ENCODE measurements around the gene UCHL5. TPM values are rescaled to one million over a fixed set of nuclear protein-coding genes. Genes with fewer than 3 reads are reported as not detected.

UCHL5 gene, protein sequence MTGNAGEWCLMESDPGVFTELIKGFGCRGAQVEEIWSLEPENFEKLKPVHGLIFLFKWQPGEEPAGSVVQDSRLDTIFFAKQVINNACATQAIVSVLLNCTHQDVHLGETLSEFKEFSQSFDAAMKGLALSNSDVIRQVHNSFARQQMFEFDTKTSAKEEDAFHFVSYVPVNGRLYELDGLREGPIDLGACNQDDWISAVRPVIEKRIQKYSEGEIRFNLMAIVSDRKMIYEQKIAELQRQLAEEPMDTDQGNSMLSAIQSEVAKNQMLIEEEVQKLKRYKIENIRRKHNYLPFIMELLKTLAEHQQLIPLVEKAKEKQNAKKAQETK
- polyA plus RNA-seq (2012; ENCODE audit: insufficient read length, low read depth): 86.0 TPM

DNA sequence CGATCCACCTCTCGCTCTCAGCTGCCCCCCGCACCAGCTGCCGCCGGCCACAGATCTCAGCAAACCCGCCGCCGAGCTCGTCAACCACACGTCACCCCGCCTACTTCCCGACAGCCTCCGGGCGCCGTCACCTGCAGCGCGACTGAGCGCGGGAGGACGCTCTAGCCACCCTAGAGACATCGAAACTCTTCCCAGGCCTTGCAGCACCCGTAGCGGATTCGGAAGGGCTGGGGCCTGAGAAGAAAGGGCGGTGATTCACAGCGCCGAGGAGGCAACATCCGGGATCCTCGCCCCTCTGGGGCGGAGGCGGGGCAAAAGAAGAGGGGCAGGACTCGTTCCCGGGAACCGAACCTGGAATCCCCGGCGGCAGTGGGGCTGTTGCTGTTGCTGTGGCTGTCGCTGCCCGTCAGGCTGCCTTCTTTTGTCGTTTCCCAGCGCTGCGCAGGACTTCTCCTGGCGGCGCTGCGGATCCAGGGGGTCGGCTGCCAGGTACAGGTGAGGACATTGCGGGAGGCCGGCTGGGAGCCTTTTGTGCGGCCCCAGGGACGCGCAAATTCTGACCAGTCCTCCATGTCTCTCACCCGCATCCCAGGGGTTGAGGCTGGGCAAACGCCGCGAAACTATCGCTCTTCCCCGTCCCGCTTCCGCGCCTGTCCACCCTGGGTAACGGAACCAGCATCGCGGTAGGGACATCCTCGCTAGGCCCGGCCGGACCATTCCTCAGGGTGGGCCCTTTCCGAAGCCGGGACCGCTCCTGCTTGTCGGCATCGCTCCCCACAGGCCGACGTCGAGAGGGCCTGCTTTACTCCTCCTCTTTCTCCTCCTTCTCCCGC, at the start of gene UCHL5, which contains the start of gene RO60:
Gene UCHL5 (minus strand): TSS at position 79 of the 833 bp plus-strand sequence. CDS start 100 bp downstream, outside the sequence.
Gene RO60 (plus strand): TSS at position 331 of the 833 bp plus-strand sequence. CDS start 9,443 bp downstream, outside the sequence.
- TF ChIP-seq, protein P1, sequence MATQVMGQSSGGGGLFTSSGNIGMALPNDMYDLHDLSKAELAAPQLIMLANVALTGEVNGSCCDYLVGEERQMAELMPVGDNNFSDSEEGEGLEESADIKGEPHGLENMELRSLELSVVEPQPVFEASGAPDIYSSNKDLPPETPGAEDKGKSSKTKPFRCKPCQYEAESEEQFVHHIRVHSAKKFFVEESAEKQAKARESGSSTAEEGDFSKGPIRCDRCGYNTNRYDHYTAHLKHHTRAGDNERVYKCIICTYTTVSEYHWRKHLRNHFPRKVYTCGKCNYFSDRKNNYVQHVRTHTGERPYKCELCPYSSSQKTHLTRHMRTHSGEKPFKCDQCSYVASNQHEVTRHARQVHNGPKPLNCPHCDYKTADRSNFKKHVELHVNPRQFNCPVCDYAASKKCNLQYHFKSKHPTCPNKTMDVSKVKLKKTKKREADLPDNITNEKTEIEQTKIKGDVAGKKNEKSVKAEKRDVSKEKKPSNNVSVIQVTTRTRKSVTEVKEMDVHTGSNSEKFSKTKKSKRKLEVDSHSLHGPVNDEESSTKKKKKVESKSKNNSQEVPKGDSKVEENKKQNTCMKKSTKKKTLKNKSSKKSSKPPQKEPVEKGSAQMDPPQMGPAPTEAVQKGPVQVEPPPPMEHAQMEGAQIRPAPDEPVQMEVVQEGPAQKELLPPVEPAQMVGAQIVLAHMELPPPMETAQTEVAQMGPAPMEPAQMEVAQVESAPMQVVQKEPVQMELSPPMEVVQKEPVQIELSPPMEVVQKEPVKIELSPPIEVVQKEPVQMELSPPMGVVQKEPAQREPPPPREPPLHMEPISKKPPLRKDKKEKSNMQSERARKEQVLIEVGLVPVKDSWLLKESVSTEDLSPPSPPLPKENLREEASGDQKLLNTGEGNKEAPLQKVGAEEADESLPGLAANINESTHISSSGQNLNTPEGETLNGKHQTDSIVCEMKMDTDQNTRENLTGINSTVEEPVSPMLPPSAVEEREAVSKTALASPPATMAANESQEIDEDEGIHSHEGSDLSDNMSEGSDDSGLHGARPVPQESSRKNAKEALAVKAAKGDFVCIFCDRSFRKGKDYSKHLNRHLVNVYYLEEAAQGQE (IDR thresholded peaks at IDR 0.05; ENCODE audit: insufficient read depth in 1 of 2, low read depth in 2 of 2, low read length in 2 of 2): 0 out of 4 replicates have a peak, but pooled peaks of 1 of the 2 experiments have one; percentile 27
- TF ChIP-seq POLR2AphosphoS5 (IDR thresholded peaks at IDR 0.05; ENCODE audit: low read depth, low read length) (peak; percentile 96), TAF1 (IDR thresholded peaks at IDR 0.05; ENCODE audit: borderline replicate concordance, insufficient read depth, low read length) (peak; percentile 88), SIN3A (IDR thresholded peaks at IDR 0.05; ENCODE audit: borderline replicate concordance, insufficient read depth, low read length) (peak; percentile 63; the same call in 1 of the 2 replicates), FOXP2 (optimal IDR thresholded peaks at IDR 0.05; ENCODE audit: borderline replicate concordance, extremely low read depth, extremely low read length, insufficient read depth) (peak; percentile 96)

DNA sequence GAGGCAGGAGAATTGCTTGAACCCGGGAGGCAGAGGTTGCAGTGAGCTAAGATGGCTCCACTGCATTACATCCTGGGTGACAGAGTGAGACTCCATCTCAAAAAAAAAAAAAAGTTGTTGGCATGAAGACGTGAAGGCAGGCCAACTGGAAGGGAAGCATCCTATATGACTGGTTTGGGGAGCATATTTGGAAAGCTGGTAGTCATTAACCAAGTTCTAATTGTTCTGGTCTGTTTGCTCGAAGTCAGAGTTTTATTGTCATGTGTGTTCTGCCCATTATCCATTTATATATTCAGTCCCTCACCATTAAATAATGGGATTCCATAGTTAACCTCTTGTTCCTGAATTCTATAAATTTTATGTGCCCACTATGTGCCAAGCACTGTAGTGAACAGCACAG, 49.3 kb upstream of the UCHL5 start:
- TF ChIP-seq, protein P1 (IDR thresholded peaks at IDR 0.05; ENCODE audit: insufficient read depth in 1 of 2, low read depth in 2 of 2, low read length in 2 of 2): no peak
- TF ChIP-seq FOXP2 (optimal IDR thresholded peaks at IDR 0.05; ENCODE audit: borderline replicate concordance, extremely low read depth, extremely low read length, insufficient read depth) (no peak), TAF1 (IDR thresholded peaks at IDR 0.05; ENCODE audit: borderline replicate concordance, insufficient read depth, low read length) (no peak), SIN3A (IDR thresholded peaks at IDR 0.05; ENCODE audit: borderline replicate concordance, insufficient read depth, low read length) (no peak), POLR2AphosphoS5 (IDR thresholded peaks at IDR 0.05; ENCODE audit: low read depth, low read length) (no peak)

DNA sequence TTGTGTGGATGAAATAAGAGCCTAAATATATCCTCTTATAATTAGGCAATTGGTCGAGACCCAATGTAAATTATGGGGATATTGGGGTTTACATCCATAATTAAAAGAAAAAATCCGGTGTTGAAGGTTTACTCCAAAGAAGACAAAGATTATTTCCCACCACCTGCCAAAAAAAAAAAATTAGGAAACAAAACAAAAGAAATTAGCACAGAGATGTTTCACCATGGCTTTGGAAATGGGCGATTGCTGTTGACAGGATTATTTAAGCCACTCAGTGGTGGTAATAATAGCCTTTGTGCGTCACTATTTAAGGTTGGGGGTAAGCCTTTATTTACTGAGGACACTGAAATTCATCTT, 46.6 kb upstream of the UCHL5 start:
- TF ChIP-seq FOXP2 (optimal IDR thresholded peaks at IDR 0.05; ENCODE audit: borderline replicate concordance, extremely low read depth, extremely low read length, insufficient read depth) (no peak), TAF1 (IDR thresholded peaks at IDR 0.05; ENCODE audit: borderline replicate concordance, insufficient read depth, low read length) (no peak), SIN3A (IDR thresholded peaks at IDR 0.05; ENCODE audit: borderline replicate concordance, insufficient read depth, low read length) (no peak), POLR2AphosphoS5 (IDR thresholded peaks at IDR 0.05; ENCODE audit: low read depth, low read length) (no peak)
- TF ChIP-seq, protein P1 (IDR thresholded peaks at IDR 0.05; ENCODE audit: insufficient read depth in 1 of 2, low read depth in 2 of 2, low read length in 2 of 2): no peak

DNA sequence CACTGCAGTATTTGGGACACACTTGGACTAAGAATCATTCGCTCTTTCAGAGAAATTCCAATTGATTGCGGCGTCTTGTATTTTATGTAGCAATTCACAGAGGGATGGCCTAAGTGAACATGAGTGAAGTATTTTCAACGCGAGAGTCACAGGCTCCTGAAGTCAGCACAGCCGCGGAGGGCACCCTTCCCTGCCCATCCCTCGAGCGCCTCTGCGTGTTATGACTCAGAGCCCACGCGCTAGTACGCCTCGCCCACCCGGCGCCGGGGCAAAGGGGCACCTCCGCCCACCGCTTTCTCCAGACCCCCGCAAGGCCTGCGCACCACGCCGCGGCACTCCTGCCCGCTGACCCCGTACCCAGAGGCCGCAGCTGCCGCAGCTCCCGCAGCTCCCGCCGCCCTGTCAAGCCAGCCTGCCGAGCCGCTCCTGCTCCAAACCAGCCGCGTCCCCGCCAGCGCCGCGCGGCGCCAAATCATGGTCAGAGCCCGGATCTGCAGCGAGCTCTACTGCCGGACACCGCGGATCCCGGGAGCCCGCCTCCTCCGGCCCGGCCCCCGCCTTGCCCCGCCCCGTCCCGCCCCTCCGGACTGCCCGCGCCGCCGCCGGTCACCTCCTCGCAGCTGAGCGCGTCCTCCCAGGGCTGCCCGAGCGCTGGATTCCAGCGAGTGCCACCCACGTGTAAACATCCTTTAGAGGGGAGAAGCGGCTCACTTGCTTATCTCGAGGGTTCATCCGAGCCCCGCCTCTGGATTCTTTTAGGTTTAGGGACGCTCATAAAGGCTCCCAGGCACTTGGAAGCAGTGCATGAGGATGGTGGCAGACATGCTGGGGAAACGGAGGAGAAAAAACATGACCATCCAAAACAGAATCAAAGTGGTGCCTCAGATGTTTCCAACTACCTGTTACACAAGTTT, 46.0 kb upstream of the UCHL5 start, which contains the start of gene GLRX2:
Gene GLRX2 (minus strand): TSS at position 508 of the 914 bp plus-strand sequence. CDS start 32 bp downstream, at position 476.
- peak; percentile 77 for TF ChIP-seq POLR2AphosphoS5 (IDR thresholded peaks at IDR 0.05; ENCODE audit: low read depth, low read length)
- TF ChIP-seq, protein P1 (IDR thresholded peaks at IDR 0.05; ENCODE audit: insufficient read depth in 1 of 2, low read depth in 2 of 2, low read length in 2 of 2): peak in 1 of 2 experiments; percentile 53; a peak in 3 of 4 replicates
- peak; percentile 13; the same call in 1 of the 2 replicates for TF ChIP-seq SIN3A (IDR thresholded peaks at IDR 0.05; ENCODE audit: borderline replicate concordance, insufficient read depth, low read length)
- TF ChIP-seq TAF1 (IDR thresholded peaks at IDR 0.05; ENCODE audit: borderline replicate concordance, insufficient read depth, low read length): peak; percentile 78
- TF ChIP-seq FOXP2 (optimal IDR thresholded peaks at IDR 0.05; ENCODE audit: borderline replicate concordance, extremely low read depth, extremely low read length, insufficient read depth): peak; percentile 81

Measured in PFSK-1 (cell line).